ENCODE data around the gene MOCS1.

DNA sequence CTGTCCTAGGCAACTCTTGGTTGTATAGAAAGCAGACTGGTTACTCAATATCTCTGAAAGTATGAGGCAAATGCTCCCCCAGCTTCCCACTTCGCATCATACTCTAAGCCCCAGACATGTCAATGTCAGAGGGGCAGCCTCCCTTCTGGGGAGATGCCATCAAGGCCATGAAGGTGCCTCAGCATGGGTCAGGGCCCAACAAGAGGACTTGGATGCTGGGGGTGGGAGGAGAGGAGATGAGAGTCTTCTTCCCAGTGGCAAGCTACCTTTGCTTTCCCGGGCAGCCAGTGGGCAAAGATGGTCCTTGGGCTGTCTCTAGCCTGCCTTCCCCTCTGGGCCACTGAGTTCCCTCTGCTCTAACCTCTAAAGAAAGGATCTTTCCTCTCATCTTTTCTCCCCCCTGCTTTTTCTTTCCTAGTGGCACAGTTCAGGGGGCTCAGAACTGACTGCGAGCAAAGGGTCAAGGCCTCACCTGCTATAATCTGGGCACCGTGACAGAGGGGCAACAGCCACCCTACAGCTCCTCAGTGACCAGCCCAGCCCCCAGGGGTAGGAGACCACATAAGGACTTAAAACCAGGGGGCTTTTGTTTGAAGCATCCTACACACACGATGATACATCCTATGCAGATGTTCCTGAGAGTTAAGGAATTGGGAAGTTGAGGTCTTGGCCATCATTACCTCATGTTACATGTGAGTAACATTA lies 26.2 kb downstream of the MOCS1 start:
- TF ChIP-seq, protein P1, sequence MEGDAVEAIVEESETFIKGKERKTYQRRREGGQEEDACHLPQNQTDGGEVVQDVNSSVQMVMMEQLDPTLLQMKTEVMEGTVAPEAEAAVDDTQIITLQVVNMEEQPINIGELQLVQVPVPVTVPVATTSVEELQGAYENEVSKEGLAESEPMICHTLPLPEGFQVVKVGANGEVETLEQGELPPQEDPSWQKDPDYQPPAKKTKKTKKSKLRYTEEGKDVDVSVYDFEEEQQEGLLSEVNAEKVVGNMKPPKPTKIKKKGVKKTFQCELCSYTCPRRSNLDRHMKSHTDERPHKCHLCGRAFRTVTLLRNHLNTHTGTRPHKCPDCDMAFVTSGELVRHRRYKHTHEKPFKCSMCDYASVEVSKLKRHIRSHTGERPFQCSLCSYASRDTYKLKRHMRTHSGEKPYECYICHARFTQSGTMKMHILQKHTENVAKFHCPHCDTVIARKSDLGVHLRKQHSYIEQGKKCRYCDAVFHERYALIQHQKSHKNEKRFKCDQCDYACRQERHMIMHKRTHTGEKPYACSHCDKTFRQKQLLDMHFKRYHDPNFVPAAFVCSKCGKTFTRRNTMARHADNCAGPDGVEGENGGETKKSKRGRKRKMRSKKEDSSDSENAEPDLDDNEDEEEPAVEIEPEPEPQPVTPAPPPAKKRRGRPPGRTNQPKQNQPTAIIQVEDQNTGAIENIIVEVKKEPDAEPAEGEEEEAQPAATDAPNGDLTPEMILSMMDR (IDR thresholded peaks at IDR 0.05): no peak
- TF ChIP-seq POLR2A (IDR thresholded peaks at IDR 0.05): no peak
